Upper lobe of left lung (tissue), 6 donors: Measurements from ENCODE around the gene CHST11. TPM values are rescaled to one million over a fixed set of nuclear protein-coding genes. Genes with fewer than 3 reads are reported as not detected.

ENCODE experiments used
- ATAC-seq, 2 donors: fragments of 200-7000 bp; cut with Tn5 transposase; one replicate each; pipeline ENCODE4 v1.9.1; 2022; ENCODE audit warnings: mild to moderate bottlenecking in 2 of 2, moderate library complexity in 2 of 2; ENCODE audit not compliant: low FRiP score in 2 of 2
- DNase-seq, 2 donors: peaks; one replicate each; pipeline ENCODE4 v3.0.0-alpha.2; 2019 to 2020
- H3K27ac ChIP-seq, 4 donors: fragments of 200-600 bp; sonication (generic); one replicate each; pipeline ENCODE4 v1.5.1; 2016 to 2019
- H3K27me3 ChIP-seq, 4 donors: fragments of 200-600 bp; sonication (generic); one replicate each; pipeline ENCODE4 v1.5.1; 2017 to 2019
- H3K36me3 ChIP-seq, 4 donors: fragments of 200-600 bp; sonication (generic); one replicate each; pipeline ENCODE4 v1.5.1; 2016 to 2019
- H3K4me1 ChIP-seq, 4 donors: fragments of 200-600 bp; sonication (generic); one replicate each; pipeline ENCODE4 v1.5.1; 2018 to 2019
- H3K4me3 ChIP-seq, 4 donors: fragments of 200-600 bp; sonication (generic); one replicate each; pipeline ENCODE4 v1.5.1; 2017 to 2019; ENCODE audit warnings: mild to moderate bottlenecking in 2 of 4, moderate library complexity in 1 of 4
- H3K9me3 ChIP-seq, 4 donors: fragments of 200-600 bp; sonication (generic); one replicate each; pipeline ENCODE4 v1.5.1; 2018 to 2019
- CTCF ChIP-seq, 6 experiments: fragments of 450-650 bp in 4 of 6; fragments of 200-600 bp in 2 of 6; sonication (generic) in 2 of 6; IDR thresholded peaks; one replicate each; pipeline ENCODE4 v1.5.1; 2016 to 2019; ENCODE audit warnings: antibody characterized with exemption in 6 of 6
- EP300 ChIP-seq, 4 donors: sonication (generic); formaldehyde crosslinking; IDR thresholded peaks; one replicate each; pipeline ENCODE4 v1.5.1; 2017; ENCODE audit warnings: antibody characterized with exemption in 4 of 4, control low read depth in 2 of 4
- POLR2A ChIP-seq, 4 donors: fragments of 450-650 bp; IDR thresholded peaks; one replicate each; pipeline ENCODE4 v1.5.1; 2016 to 2017; ENCODE audit warnings: antibody characterized with exemption in 4 of 4, mild to moderate bottlenecking in 2 of 4
- POLR2AphosphoS5 ChIP-seq, 2 donors: sonication (generic); formaldehyde crosslinking; IDR thresholded peaks; one replicate each; pipeline ENCODE4 v1.5.1; 2017; ENCODE audit warnings: antibody characterized with exemption in 2 of 2
- WGBS, 2 donors: methylation state at CpG; one replicate each; pipeline ENCODE4 v1.1.5; 2017 to 2018; 5-methylcytosine and 5-hydroxymethylcytosine counted together
- total RNA-seq, 6 donors: library from RNA; depleted of rRNA in 4 of 6; stranded (reverse); fragments of >200 nt in 4 of 6; gene quantifications; one replicate each; pipeline versions ENCODE4 v1.1.0 to v1.2.1, GENCODE V29; 2016 to 2021
- donor health status: DM: no; HTN: no; CAD: no; lungs with moderate emphysema.
- donor health status: DM: no; HTN: yes; CAD: no; lungs with severe emphysema.

The CHST11 gene
- total RNA-seq, 6 donors from 2014 or later = 40.4 to 234 (median 58.4) TPM

DNA sequence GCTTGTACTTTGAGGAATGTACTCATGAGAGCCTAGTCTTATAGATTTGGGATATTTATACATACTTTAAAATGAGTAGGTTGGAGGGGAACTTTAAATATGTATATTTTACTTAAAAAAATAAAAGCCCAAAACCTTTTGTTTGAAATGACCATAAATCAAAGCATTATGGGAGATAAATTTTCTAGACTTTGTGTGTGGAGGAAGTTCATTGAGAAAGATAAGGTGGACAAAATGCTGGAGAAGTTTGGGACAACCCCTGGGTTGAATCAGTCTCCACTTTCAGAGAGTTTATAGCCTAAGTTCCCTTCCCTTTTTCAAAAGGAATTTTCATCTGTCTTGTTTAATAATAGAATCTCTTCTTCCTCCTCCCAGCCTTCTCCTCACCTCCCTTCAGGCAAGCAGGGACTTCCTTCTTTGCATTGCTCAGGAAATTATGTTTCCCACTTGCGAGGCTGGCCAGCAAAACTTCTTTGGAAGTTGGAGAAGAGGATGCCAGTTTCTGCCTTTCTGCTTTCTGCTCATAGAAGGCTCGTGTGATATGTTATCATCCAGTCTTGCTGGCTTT is 54.2 kb downstream of the CHST11 start:
- Histone ChIP-seq H3K27me3 (no peaks in the 10 kb centered on the region), H3K36me3 (no peaks in the 10 kb centered on the region), H3K4me1 (peaks cover 33 to 58% (median 43%) of the 10 kb centered on the region in 4 donors), H3K9me3 (no peaks in the 10 kb centered on the region), H3K4me3 (no peak overlapping the region), H3K27ac (no peak overlapping the region)
- 38 to 48% methylated on average over 2 of the region's 2 CpGs for WGBS, 2 donors
- DNase-seq (no peak), ATAC-seq (peak in 1 of 2 donors; percentile 16)
- TF ChIP-seq POLR2A (IDR thresholded peaks at IDR 0.05) = no peak
- TF ChIP-seq EP300 (IDR thresholded peaks at IDR 0.05) = no peak
- TF ChIP-seq CTCF (IDR thresholded peaks at IDR 0.05) = no peak
- TF ChIP-seq POLR2AphosphoS5 (IDR thresholded peaks at IDR 0.05) = no peak

DNA sequence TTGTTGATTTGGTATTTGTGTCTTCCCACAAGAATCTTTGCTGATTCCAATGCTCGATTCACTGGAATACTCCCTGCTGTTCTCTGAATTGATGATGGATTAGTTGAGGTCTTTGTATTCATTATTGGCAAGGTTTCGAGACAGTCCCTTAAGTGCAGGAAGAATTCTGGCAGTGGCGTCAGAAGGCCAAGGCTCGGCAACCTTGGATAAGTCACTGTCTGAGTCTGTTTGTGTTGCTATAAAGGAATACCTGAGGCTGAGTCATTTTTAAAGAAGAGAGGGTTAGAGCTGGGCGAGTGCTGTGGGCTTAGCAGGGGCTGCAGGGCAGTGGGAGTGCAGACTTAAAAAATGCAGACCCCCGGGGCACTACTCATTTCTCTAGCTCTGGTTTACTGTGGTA is 56.9 kb downstream of the CHST11 start:
- TF ChIP-seq CTCF (IDR thresholded peaks at IDR 0.05) (no peak), POLR2AphosphoS5 (IDR thresholded peaks at IDR 0.05) (no peak), POLR2A (IDR thresholded peaks at IDR 0.05) (no peak), EP300 (IDR thresholded peaks at IDR 0.05) (no peak)
- no peak for DNase-seq

DNA sequence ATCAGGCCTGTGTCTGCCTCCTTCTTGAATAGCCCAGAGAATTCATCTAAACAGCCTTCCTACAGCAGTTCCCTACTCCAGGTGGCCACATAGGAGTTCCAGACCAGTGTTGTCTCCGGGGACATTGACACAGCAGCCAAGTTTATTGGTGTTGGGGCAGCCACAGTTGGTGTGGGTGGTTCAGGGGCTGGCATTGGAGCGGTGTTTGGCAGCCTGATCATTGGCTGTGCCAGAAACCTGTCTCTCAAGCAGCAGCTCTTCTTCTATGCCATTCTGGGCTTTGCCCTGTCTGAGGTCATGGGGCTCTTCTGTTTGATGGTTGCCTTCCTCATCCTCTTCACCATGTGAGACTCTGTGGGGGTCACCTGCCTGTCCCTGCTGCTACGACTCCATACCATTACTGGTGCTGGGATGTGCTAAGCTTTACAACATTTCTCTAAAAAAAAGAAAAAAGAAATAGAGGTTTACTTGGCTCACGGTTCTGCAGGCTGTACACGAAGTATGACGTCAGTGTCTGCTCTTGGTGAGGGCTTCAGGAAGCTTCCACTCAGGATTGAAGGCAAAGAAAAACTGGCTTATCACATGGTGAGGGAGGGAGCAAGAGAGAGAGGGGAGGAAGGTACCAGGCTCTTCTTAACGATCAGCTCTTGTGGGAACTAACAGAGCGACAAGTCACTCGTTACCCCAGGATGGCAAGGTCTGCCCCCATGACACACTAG is 57.5 kb downstream of the CHST11 start:
- TF ChIP-seq EP300 (IDR thresholded peaks at IDR 0.05) = no peak
- no peak for TF ChIP-seq POLR2A (IDR thresholded peaks at IDR 0.05)
- no peak for TF ChIP-seq POLR2AphosphoS5 (IDR thresholded peaks at IDR 0.05)
- no peak for TF ChIP-seq CTCF (IDR thresholded peaks at IDR 0.05)
- Histone ChIP-seq H3K36me3 (no peaks in the 10 kb centered on the region), H3K27me3 (no peaks in the 10 kb centered on the region), H3K4me1 (peaks cover 24 to 64% (median 48%) of the 10 kb centered on the region in 4 donors), H3K9me3 (no peaks in the 10 kb centered on the region), H3K27ac (no peak overlapping the region), H3K4me3 (no peak overlapping the region)
- WGBS, 2 donors = 91 to 96% methylated on average over 7 to 9 of the region's 9 CpGs
- DNase-seq (no peak), ATAC-seq (no peak)

More for the DNA sequence above, 56.9 kb downstream of the CHST11 start:
- H3K4me1 ChIP-seq = peaks cover 24 to 60% (median 47%) of the 10 kb centered on the region in 4 donors
- H3K9me3 ChIP-seq = no peaks in the 10 kb centered on the region
- no peaks in the 10 kb centered on the region for H3K27me3 ChIP-seq
- WGBS, 2 donors = 90 to 93% methylated on average over 6 of the region's 6 CpGs
- H3K4me3 ChIP-seq = no peak overlapping the region
- no peaks in the 10 kb centered on the region for H3K36me3 ChIP-seq
- H3K27ac ChIP-seq = no peak overlapping the region
- no peak for ATAC-seq

DNA sequence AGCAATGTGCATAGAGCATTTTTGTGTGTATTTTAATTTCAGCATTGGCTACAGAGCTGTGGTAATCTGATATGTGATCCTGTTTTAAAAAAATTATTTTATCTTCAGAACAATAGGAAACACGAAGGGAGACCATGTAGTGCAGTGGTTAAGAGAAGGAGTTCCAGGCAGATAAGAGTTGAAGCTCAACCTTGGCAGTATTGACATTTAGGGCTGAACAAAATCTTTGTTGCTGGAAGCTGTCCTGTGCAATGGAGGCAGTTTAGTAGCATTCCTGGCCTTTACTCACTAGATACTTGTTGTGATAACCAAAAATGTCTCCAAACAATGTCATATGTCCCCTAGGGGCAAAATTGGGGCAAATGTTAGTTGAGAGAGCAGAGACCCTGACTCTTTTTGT is 59.2 kb downstream of the CHST11 start:
- H3K27ac ChIP-seq = peak overlapping the region in 1 of 4 donors; percentile 56
- no peak overlapping the region for H3K4me3 ChIP-seq
- TF ChIP-seq POLR2AphosphoS5 (IDR thresholded peaks at IDR 0.05) (no peak), EP300 (IDR thresholded peaks at IDR 0.05) (no peak), CTCF (IDR thresholded peaks at IDR 0.05) (no peak), POLR2A (IDR thresholded peaks at IDR 0.05) (no peak)
- H3K9me3 ChIP-seq = no peaks in the 10 kb centered on the region
- no peak for DNase-seq
- H3K36me3 ChIP-seq = no peaks in the 10 kb centered on the region
- peaks cover 26 to 68% (median 54%) of the 10 kb centered on the region in 4 donors for H3K4me1 ChIP-seq
- 31 to 32% methylated on average over 1 of the region's 1 CpG for WGBS, 2 donors
- no peaks in the 10 kb centered on the region for H3K27me3 ChIP-seq
- ATAC-seq = no peak
